Tibial nerve (tissue), 4 donors: Measurements from ENCODE around the gene SBK1. TPM values are rescaled to one million over a fixed set of nuclear protein-coding genes. Genes with fewer than 3 reads are reported as not detected.

Experiments
- DNase-seq, 2 donors: peaks; one replicate each; pipeline ENCODE4 v3.0.0-alpha.2; 2019; ENCODE audit warnings: low spot score in 2 of 2
- H3K27ac ChIP-seq, 4 donors: fragments of 200-600 bp; sonication (generic) in 3 of 4; one replicate each; pipeline ENCODE4 v1.5.1; 2017 to 2019; ENCODE audit warnings: mild to moderate bottlenecking in 1 of 4
- H3K27me3 ChIP-seq, 2 donors: fragments of 200-600 bp; sonication (generic) in 1 of 2; one replicate each; pipeline versions ENCODE4 v1.5.1 to v1.6.0; 2017 to 2019
- H3K36me3 ChIP-seq, 3 donors: fragments of 200-600 bp; sonication (generic); one replicate each; pipeline ENCODE4 v1.5.1; 2018 to 2019
- H3K4me1 ChIP-seq, 4 donors: fragments of 200-600 bp; sonication (generic) in 3 of 4; one replicate each; pipeline ENCODE4 v1.5.1; 2017 to 2019
- H3K4me3 ChIP-seq, 4 donors: fragments of 200-600 bp; sonication (generic) in 3 of 4; one replicate each; pipeline ENCODE4 v1.5.1; 2017 to 2019; ENCODE audit warnings: mild to moderate bottlenecking in 1 of 4, moderate library complexity in 1 of 4
- H3K9me3 ChIP-seq, 4 donors: fragments of 200-600 bp; sonication (generic) in 3 of 4; one replicate each; pipeline ENCODE4 v1.5.1; 2017 to 2019
- CTCF ChIP-seq, 5 experiments: fragments of 200-600 bp in 3 of 5; fragments of 450-650 bp in 2 of 5; sonication (generic) in 3 of 5; IDR thresholded peaks; one replicate each; pipeline ENCODE4 v1.5.1; 2016 to 2019; ENCODE audit warnings: antibody characterized with exemption in 5 of 5, mild to moderate bottlenecking in 3 of 5, moderate library complexity in 2 of 5
- EP300 ChIP-seq, 2 donors: sonication (generic); formaldehyde crosslinking; IDR thresholded peaks; one replicate each; pipeline ENCODE4 v1.6.1; 2017; ENCODE audit warnings: antibody characterized with exemption in 2 of 2, mild to moderate bottlenecking in 1 of 2
- POLR2A ChIP-seq, 2 donors: fragments of 450-650 bp; IDR thresholded peaks; one replicate each; pipeline ENCODE4 v1.6.1; 2017; ENCODE audit warnings: antibody characterized with exemption in 2 of 2, mild to moderate bottlenecking in 2 of 2, moderate library complexity in 2 of 2
- WGBS, 2 donors: methylation state at CpG; one replicate each; pipeline ENCODE4 v1.1.5; 2018; 5-methylcytosine and 5-hydroxymethylcytosine counted together
- total RNA-seq, 4 donors: library from RNA; depleted of rRNA; stranded (reverse); fragments of >200 nt; gene quantifications; one replicate each; pipeline ENCODE4 v1.1.0, GENCODE V29; 2016

Gene SBK1
- total RNA-seq, 4 donors from 2014 or later: 0.22 to 0.30 TPM; not detected in 2

- TF ChIP-seq POLR2A (IDR thresholded peaks at IDR 0.05) (no peak), CTCF (IDR thresholded peaks at IDR 0.05) (no peak), EP300 (IDR thresholded peaks at IDR 0.05) (no peak)
Observed at GRCh38 chr16:28261942-28262341, 30.4 kb upstream of the SBK1 start.

GRCh38 chr16:28263305-28263704, 29.0 kb upstream of the SBK1 start:
- Histone ChIP-seq H3K4me3 (no peak overlapping the region), H3K36me3 (no peaks in the 10 kb centered on the region), H3K27ac (no peak overlapping the region), H3K4me1 (peaks cover 0 to 8% (median 0%) of the 10 kb centered on the region in 4 donors), H3K27me3 (peaks cover 0 to 51% of the 10 kb centered on the region in 2 donors), H3K9me3 (peaks cover 0 to 9% (median 0%) of the 10 kb centered on the region in 4 donors)
- no peak for TF ChIP-seq EP300 (IDR thresholded peaks at IDR 0.05)
- TF ChIP-seq POLR2A (IDR thresholded peaks at IDR 0.05): no peak
- no peak for TF ChIP-seq CTCF (IDR thresholded peaks at IDR 0.05)
- DNase-seq: no peak
- 52 to 57% methylated on average over 6 of the region's 7 CpGs for WGBS, 2 donors

More at GRCh38 chr16:28261942-28262341, 30.4 kb upstream of the SBK1 start:
- H3K27ac ChIP-seq: no peak overlapping the region
- no peak overlapping the region for H3K4me3 ChIP-seq
- WGBS, 2 donors: 63 to 67% methylated on average over 4 of the region's 4 CpGs
- no peaks in the 10 kb centered on the region for H3K36me3 ChIP-seq
- peaks cover 0 to 9% (median 0%) of the 10 kb centered on the region in 4 donors for H3K9me3 ChIP-seq
- no peak for DNase-seq
- H3K27me3 ChIP-seq: peaks cover 0 to 61% of the 10 kb centered on the region in 2 donors
- peaks cover 0 to 10% (median 0%) of the 10 kb centered on the region in 4 donors for H3K4me1 ChIP-seq

- Histone ChIP-seq H3K4me1 (no peaks in the 10 kb centered on the region), H3K4me3 (no peak overlapping the region), H3K36me3 (no peaks in the 10 kb centered on the region), H3K9me3 (peaks cover 0 to 9% (median 0%) of the 10 kb centered on the region in 4 donors), H3K27me3 (peaks cover 0 to 37% of the 10 kb centered on the region in 2 donors), H3K27ac (no peak overlapping the region)
- WGBS, 2 donors: 57 to 59% methylated on average over 14 of the region's 14 CpGs
- TF ChIP-seq POLR2A (IDR thresholded peaks at IDR 0.05) (no peak), EP300 (IDR thresholded peaks at IDR 0.05) (no peak), CTCF (IDR thresholded peaks at IDR 0.05) (no peak)
- no peak for DNase-seq
Observed at GRCh38 chr16:28264656-28265055, 27.7 kb upstream of the SBK1 start.

GRCh38 chr16:28265822-28266221, 26.5 kb upstream of the SBK1 start:
- H3K36me3 ChIP-seq: no peaks in the 10 kb centered on the region
- TF ChIP-seq CTCF (IDR thresholded peaks at IDR 0.05) (no peak), EP300 (IDR thresholded peaks at IDR 0.05) (no peak), POLR2A (IDR thresholded peaks at IDR 0.05) (no peak)
- peaks cover 0 to 26% of the 10 kb centered on the region in 2 donors for H3K27me3 ChIP-seq
- H3K4me3 ChIP-seq: no peak overlapping the region
- 87 to 90% methylated on average over 5 of the region's 5 CpGs for WGBS, 2 donors
- no peak overlapping the region for H3K27ac ChIP-seq
- no peak for DNase-seq
- H3K9me3 ChIP-seq: peaks cover 0 to 13% (median 0%) of the 10 kb centered on the region in 4 donors
- no peaks in the 10 kb centered on the region for H3K4me1 ChIP-seq

- Histone ChIP-seq H3K4me3 (no peak overlapping the region), H3K9me3 (peaks cover 0 to 19% (median 0%) of the 10 kb centered on the region in 4 donors), H3K4me1 (no peaks in the 10 kb centered on the region), H3K27ac (no peak overlapping the region), H3K27me3 (peaks cover 0 to 10% of the 10 kb centered on the region in 2 donors), H3K36me3 (no peaks in the 10 kb centered on the region)
- WGBS, 2 donors: 52 to 65% methylated on average over 2 of the region's 2 CpGs
- no peak for DNase-seq
- TF ChIP-seq CTCF (IDR thresholded peaks at IDR 0.05) (no peak), EP300 (IDR thresholded peaks at IDR 0.05) (no peak), POLR2A (IDR thresholded peaks at IDR 0.05) (no peak)
Observed at GRCh38 chr16:28267356-28267755, 25.0 kb upstream of the SBK1 start.
